HL-60 (cell line): ENCODE measurements around the gene RBMS3.

ENCODE experiments used
- GABPA ChIP-seq: IDR thresholded peaks from 2 replicates; pipeline ENCODE4 v1.6.1; 2012; ENCODE audit warnings: low read depth
- POLR2AphosphoS5 ChIP-seq: IDR thresholded peaks from 2 replicates; pipeline ENCODE4 v1.6.1; 2012; ENCODE audit warnings: low read depth
- SPI1 ChIP-seq: IDR thresholded peaks from 2 replicates; pipeline ENCODE4 v1.6.1; 2012; ENCODE audit warnings: low read depth, mild to moderate bottlenecking, borderline replicate concordance
- TF ChIP-seq, protein P1 (sequence below): IDR thresholded peaks from one replicate; pipeline ENCODE4 v1.5.1; 2011; ENCODE audit warnings: low read length, control low read depth, inconsistent platforms; ENCODE audit not compliant: insufficient read depth
- TF ChIP-seq, protein P2 (sequence below): IDR thresholded peaks from 2 replicates; pipeline ENCODE4 v1.6.1; 2012; ENCODE audit warnings: low read depth; ENCODE audit not compliant: insufficient replicate concordance

DNA sequence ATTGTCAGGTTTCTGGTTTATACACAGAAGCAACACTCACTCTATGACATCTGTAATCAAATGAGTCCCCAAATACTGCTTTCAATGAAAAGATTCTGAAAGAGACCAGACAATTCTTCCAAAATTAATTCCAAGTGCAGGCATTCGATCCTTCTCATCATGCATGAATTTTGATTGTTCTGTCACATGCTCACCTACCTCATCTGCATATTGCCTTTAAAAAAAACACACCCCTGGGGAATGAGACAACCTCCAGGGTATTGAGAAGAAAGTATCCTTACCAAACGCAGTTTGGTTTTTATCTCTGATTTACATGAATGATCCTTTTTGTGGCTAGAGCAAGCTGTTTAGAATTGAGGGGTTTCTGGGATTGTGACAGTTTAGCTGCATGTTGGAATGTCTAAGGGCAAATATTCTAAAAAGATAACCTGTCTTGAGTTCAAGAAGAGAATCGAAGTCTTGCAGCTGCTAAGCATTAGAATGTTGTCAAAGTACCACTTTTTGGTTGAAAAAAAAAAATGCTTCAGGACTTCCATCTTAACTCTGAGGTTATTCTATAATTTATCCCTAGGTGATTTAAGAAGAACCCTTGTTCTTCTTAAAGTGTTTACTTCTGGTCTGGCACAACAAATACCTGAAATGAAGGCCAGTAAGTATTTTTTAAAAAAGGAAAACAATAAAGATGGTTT is 653.1 kb downstream of the RBMS3 start:
- TF ChIP-seq, protein P1, sequence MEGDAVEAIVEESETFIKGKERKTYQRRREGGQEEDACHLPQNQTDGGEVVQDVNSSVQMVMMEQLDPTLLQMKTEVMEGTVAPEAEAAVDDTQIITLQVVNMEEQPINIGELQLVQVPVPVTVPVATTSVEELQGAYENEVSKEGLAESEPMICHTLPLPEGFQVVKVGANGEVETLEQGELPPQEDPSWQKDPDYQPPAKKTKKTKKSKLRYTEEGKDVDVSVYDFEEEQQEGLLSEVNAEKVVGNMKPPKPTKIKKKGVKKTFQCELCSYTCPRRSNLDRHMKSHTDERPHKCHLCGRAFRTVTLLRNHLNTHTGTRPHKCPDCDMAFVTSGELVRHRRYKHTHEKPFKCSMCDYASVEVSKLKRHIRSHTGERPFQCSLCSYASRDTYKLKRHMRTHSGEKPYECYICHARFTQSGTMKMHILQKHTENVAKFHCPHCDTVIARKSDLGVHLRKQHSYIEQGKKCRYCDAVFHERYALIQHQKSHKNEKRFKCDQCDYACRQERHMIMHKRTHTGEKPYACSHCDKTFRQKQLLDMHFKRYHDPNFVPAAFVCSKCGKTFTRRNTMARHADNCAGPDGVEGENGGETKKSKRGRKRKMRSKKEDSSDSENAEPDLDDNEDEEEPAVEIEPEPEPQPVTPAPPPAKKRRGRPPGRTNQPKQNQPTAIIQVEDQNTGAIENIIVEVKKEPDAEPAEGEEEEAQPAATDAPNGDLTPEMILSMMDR: no peak
- no peak for TF ChIP-seq SPI1
- no peak for TF ChIP-seq GABPA
- TF ChIP-seq POLR2AphosphoS5: no peak
- TF ChIP-seq, protein P2, sequence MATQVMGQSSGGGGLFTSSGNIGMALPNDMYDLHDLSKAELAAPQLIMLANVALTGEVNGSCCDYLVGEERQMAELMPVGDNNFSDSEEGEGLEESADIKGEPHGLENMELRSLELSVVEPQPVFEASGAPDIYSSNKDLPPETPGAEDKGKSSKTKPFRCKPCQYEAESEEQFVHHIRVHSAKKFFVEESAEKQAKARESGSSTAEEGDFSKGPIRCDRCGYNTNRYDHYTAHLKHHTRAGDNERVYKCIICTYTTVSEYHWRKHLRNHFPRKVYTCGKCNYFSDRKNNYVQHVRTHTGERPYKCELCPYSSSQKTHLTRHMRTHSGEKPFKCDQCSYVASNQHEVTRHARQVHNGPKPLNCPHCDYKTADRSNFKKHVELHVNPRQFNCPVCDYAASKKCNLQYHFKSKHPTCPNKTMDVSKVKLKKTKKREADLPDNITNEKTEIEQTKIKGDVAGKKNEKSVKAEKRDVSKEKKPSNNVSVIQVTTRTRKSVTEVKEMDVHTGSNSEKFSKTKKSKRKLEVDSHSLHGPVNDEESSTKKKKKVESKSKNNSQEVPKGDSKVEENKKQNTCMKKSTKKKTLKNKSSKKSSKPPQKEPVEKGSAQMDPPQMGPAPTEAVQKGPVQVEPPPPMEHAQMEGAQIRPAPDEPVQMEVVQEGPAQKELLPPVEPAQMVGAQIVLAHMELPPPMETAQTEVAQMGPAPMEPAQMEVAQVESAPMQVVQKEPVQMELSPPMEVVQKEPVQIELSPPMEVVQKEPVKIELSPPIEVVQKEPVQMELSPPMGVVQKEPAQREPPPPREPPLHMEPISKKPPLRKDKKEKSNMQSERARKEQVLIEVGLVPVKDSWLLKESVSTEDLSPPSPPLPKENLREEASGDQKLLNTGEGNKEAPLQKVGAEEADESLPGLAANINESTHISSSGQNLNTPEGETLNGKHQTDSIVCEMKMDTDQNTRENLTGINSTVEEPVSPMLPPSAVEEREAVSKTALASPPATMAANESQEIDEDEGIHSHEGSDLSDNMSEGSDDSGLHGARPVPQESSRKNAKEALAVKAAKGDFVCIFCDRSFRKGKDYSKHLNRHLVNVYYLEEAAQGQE: no peak
